IPS DF 6.9 (cell line): Measurements from ENCODE around the gene KCNE4.
"Not testable (repeated sequence)": the region's sequence is repeated elsewhere in the genome, so short reads cannot be mapped to it uniquely, and the experiment has no call there.

Source experiments
- DNase-seq: peaks from one replicate; pipeline ENCODE4 v3.0.0-alpha.2; 2013; ENCODE audit warnings: low read depth, low spot score
- H3K27ac ChIP-seq: one replicate; pipeline ENCODE4 v1.5.1; 2013; ENCODE audit warnings: low read length, control low read depth
- H3K27me3 ChIP-seq: 2 replicates; pipeline ENCODE4 v1.6.1; 2013; ENCODE audit warnings: mild to moderate bottlenecking, low read length; ENCODE audit not compliant: control insufficient read depth, insufficient read depth
- H3K36me3 ChIP-seq: 2 replicates; pipeline ENCODE4 v1.6.1; 2013; ENCODE audit warnings: low read length; ENCODE audit not compliant: control insufficient read depth, insufficient read depth
- H3K4me1 ChIP-seq: 2 replicates; pipeline ENCODE4 v1.6.1; 2013; ENCODE audit warnings: low read length; ENCODE audit not compliant: control insufficient read depth, insufficient read depth
- H3K4me3 ChIP-seq: 2 replicates; pipeline ENCODE4 v1.5.1; 2013; ENCODE audit warnings: mild to moderate bottlenecking, low read length
- H3K9me3 ChIP-seq: 2 replicates; pipeline ENCODE4 v1.6.1; 2013; ENCODE audit warnings: low read length, inconsistent platforms; ENCODE audit not compliant: control insufficient read depth, insufficient read depth
- WGBS: extraction: QIAGEN DNeasy Blood & Tissue Kit; methylation state at CpG from one replicate; pipeline ENCODE4 v1.1.7; 2013; ENCODE audit warnings: mixed read lengths, missing lambda C conversion rate; ENCODE audit not compliant: insufficient read length, insufficient coverage; 5-methylcytosine and 5-hydroxymethylcytosine counted together

The KCNE4 gene

DNA sequence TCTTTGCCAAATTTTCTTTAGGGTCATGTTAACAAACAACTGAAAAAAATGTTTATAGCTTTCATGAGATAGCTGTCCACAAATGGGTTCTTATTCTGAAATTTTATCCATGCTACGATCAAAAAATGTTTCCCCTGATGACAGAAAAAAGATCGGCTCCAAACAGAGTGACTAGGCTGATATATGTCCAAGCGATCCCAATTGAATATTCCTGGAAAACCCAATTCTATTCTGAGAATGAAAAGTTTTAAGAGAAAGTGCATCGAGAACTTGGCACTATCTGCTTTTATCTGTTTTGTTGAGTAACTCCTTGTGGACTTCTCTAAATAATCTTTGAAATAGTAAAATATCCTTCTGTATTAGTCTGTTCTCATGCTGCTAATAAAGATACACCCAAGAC, 19.1 kb downstream of the KCNE4 start:
- H3K9me3 ChIP-seq: no peaks in the 10 kb centered on the region
- no peak overlapping the region for H3K4me3 ChIP-seq
- no peaks in the 10 kb centered on the region for H3K4me1 ChIP-seq
- WGBS: no CpG with 5 or more reads among the region's 4 CpGs
- H3K36me3 ChIP-seq: no peaks in the 10 kb centered on the region
- H3K27me3 ChIP-seq: no peaks in the 10 kb centered on the region
- no peak overlapping the region for H3K27ac ChIP-seq
- no peak for DNase-seq

DNA sequence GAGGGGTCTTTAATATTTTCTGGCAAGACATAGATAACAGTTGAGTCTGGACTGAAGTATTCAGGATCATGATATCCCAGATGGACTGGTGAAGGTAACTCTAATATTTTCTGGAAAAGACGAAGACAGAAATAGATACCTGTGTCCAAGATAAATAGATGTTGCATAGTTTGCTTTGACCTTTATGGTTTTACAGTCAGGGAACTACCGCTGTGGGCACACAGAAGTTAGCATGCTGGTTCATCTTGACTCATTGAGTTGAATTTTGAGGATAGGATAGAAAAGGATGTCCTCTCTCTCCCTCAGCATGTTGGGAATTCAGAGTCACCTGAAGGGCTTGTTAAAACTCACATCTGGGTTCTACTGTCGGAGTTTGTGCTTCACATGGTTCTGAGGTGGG, 20.8 kb downstream of the KCNE4 start:
- DNase-seq: no peak
- Histone ChIP-seq H3K27me3 (no peaks in the 10 kb centered on the region), H3K9me3 (no peaks in the 10 kb centered on the region), H3K36me3 (no peaks in the 10 kb centered on the region), H3K4me1 (no peaks in the 10 kb centered on the region), H3K27ac (no peak overlapping the region), H3K4me3 (no peak overlapping the region)
- WGBS: no CpG with 5 or more reads among the region's 3 CpGs

DNA sequence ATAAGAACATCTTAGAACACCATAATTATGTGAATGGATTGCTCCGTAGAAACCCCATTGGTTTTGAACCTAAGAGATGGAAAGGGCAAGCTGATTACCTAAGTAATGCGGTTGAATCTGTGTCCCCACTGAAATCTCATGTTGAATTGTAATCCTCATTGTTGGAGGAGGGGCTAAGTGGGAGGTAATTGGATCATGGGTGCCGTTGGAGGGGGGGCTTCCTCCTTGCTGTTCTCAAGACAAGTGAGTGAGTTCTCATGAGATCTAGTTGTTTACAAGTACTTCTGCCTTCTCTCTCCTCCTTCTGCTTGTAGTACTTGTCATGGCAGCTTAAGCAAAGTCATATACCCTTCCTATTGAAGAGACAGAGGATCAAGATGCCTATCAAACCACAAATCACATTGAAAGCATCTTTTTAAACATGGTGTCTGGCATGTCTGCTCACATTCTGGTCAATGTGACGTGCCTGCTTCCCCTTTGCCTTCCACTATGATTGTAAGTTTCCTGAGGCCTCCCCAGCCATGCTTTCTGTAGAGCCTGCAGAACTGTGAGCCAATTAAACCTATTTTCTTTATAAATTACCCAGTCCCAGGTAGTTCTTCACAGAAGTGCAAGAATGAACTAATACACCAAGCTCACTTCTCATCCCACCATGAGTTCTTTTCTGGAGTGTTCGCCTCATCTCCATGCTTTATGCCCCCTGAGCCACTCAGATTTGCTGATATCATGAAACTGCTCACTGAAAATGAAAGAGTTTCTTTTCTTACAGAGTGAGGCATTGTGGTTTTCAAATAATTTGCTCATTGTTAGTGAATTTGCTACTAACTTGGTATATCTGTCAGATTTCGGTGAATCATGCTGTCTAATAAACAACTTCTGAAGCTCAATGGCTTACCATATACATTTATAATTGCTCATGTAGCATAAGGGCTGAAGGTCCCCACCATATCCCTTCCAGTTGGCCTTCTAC, 23.6 kb downstream of the KCNE4 start:
- DNase-seq: no peak
- no CpG with 5 or more reads among the region's 6 CpGs for WGBS
- H3K4me3 ChIP-seq: no peak overlapping the region

DNA sequence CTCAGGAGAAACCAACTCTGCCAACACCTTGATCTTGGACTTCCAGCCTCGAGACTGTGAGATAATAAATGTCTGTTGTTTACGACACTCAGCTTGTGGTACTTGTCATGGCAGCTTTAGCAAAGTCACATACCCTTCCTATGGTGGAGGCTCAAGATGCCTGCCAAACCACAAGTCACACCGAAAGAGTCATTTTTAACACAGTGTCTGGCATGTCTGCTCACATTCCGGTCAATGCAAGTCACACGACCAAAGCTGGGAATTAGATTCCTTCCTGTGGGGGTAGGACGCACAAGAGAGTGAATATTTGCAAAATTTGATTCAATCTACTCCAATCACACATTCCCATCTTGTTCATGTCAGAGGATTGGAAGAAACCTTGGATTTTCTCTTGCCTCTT, 24.6 kb downstream of the KCNE4 start:
- no peak for DNase-seq
- no CpG with 5 or more reads among the region's 6 CpGs for WGBS

More for the DNA sequence above, 23.6 kb downstream of the KCNE4 start:
- Histone ChIP-seq H3K27me3 (no peaks in the 10 kb centered on the region), H3K9me3 (no peaks in the 10 kb centered on the region), H3K4me1 (no peaks in the 10 kb centered on the region), H3K36me3 (no peaks in the 10 kb centered on the region), H3K27ac (no peak overlapping the region)

DNA sequence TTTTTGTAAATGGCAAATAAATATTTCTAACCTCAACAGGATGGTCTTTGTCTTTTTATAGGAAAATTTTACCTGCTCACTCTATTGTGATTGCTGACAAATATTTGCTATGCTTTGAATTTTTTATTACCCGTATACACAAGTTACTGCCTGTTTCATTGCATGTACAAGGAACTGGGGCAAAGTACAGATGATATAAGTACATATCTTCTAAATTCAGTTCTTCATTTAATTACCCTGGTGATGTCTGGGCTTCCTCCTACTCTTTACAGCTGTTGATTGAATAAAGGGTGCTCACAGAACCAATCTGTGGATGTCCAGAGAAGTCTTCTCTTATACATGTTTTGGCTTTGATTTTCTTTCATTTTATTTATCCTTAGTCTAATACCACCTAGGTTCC, 26.5 kb downstream of the KCNE4 start:
- Histone ChIP-seq H3K4me3 (no peak overlapping the region), H3K36me3 (no peaks in the 10 kb centered on the region), H3K27me3 (no peaks in the 10 kb centered on the region), H3K4me1 (no peaks in the 10 kb centered on the region), H3K27ac (no peak overlapping the region), H3K9me3 (no peaks in the 10 kb centered on the region)
- no peak for DNase-seq
- no CpG with 5 or more reads among the region's 1 CpG for WGBS

More for the DNA sequence above, 24.6 kb downstream of the KCNE4 start:
- Histone ChIP-seq H3K4me3 (no peak overlapping the region), H3K27ac (no peak overlapping the region), H3K36me3 (no peaks in the 10 kb centered on the region), H3K9me3 (no peaks in the 10 kb centered on the region), H3K27me3 (no peaks in the 10 kb centered on the region), H3K4me1 (no peaks in the 10 kb centered on the region)

DNA sequence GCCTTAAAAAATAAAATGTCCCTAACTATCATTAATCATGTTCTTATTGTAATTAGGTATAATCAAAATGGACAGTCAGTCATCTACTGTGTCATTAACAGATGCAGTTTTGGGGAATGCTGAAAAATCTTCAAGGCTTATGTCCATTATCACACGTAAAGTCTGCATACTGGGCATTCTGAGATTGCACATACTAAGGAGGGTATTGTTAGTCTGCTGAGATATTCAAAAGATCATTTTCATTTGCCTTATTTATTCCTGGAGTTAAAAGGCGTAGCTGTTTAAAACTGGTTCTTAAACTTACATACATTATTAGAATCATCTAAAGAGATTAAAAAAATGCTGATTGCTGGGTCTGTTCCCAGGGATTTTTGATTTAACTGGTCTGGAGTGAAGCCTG, 27.4 kb downstream of the KCNE4 start:
- WGBS: no CpG with 5 or more reads among the region's 2 CpGs
- Histone ChIP-seq H3K4me3 (no peak overlapping the region), H3K4me1 (no peaks in the 10 kb centered on the region)

DNA sequence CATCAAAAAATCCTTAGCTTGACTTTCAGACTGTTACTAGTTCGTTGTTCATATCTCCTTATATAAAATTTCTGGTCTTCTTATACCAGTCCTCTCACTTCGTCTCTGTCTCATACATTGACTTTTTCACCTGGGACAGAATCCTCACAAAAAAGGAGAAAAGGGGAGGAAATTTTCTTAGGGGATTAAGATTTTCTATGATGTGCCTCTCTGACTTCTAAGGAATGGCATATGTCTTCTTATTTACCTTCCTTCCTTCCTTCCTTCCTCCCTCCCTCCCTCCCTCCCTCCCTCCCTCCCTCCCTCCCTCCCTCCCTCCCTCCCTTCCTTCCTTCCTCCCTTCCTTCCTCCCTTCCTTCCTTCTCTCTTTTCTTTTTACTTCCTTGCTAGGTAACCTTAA, 27.9 kb downstream of the KCNE4 start:
- no peaks in the 10 kb centered on the region for H3K36me3 ChIP-seq
- WGBS: no CpG with 5 or more reads among the region's 2 CpGs
- no peak for DNase-seq
- H3K4me3 ChIP-seq: no peak overlapping the region
- no peaks in the 10 kb centered on the region for H3K9me3 ChIP-seq
- H3K27me3 ChIP-seq: no peaks in the 10 kb centered on the region
- no peak overlapping the region for H3K27ac ChIP-seq
- no peaks in the 10 kb centered on the region for H3K4me1 ChIP-seq

More for the DNA sequence above, 27.4 kb downstream of the KCNE4 start:
- Histone ChIP-seq H3K9me3 (no peaks in the 10 kb centered on the region), H3K27me3 (no peaks in the 10 kb centered on the region), H3K27ac (no peak overlapping the region), H3K36me3 (no peaks in the 10 kb centered on the region)
- no peak for DNase-seq

DNA sequence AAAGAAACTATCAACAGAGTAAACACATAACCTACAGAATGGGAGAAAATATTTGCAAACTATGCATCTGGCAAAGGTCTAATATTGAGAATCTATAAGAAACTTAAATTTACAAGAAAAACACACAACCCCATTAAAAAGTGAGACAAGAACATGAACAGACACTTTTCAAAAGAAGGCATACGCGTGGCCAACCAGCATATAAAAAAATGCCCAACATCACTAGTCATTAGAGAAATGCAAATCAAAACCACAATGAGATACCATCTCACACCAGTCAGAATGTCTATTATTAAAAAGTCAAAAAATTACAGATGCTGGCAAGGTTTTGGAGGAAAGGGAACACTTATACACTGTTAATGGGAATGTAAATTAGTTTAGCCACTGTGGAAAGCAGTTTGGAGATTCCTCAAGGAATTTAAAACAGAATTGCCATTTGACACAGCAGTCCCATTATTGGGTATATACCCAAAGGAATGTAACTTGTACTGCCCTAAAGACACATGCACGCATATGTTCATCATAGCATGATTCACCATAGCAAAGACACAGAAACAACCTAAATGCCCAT, 28.9 kb downstream of the KCNE4 start:
- H3K4me3 ChIP-seq, H3K4me1 ChIP-seq, DNase-seq, H3K36me3 ChIP-seq, H3K9me3 ChIP-seq, H3K27me3 ChIP-seq, H3K27ac ChIP-seq: not testable (repeated sequence)
- no CpG with 5 or more reads among the region's 3 CpGs for WGBS

DNA sequence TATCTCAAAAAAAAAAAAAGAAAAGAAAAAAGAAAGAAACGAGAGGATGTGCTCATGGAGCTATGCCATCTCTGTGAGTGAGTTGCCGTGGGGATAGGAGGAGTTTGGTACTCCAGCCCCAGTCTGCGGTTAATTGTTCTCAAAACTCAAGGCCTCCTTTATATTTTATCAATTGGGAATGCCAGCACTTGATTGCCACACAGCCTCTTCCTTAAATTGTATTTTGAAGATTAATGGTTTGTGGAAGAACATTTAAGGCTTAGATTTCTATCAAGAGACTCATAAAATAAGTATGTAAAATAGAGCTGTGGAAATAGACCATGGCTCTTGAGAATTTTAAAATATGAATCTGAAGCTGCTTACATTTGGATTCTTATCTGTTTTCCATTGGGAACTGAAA, 29.8 kb downstream of the KCNE4 start:
- no peaks in the 10 kb centered on the region for H3K4me1 ChIP-seq
- H3K9me3 ChIP-seq: no peaks in the 10 kb centered on the region
- H3K4me3 ChIP-seq: no peak overlapping the region
- no CpG with 5 or more reads among the region's 3 CpGs for WGBS
- no peak overlapping the region for H3K27ac ChIP-seq
- DNase-seq: no peak
- no peaks in the 10 kb centered on the region for H3K36me3 ChIP-seq
- no peaks in the 10 kb centered on the region for H3K27me3 ChIP-seq

DNA sequence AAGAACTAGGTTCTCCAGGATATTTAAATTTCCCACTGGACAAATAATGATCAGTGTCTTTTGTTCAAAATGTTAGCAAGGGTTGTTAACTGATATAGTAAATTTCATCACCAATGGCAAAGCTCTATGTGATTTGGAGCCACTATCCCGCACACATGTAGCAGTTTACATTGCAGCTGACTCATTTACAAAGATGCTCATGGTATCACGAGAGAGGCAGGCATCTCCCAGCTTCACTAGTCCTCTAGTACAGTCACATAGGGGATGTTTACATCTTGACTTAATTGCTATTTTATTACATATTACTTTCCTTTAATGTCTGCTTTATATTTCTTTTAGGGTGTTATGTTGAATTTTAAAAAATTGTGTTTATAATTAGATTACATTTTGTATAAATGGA, 30.7 kb downstream of the KCNE4 start:
- Histone ChIP-seq H3K4me3 (no peak overlapping the region), H3K4me1 (no peaks in the 10 kb centered on the region), H3K27me3 (no peaks in the 10 kb centered on the region), H3K27ac (no peak overlapping the region), H3K9me3 (no peaks in the 10 kb centered on the region), H3K36me3 (no peaks in the 10 kb centered on the region)
- no peak for DNase-seq
- WGBS: no CpG with 5 or more reads among the region's 2 CpGs
